Panc1 (cell line): ENCODE data around the gene TMEM222.

Experiments
- CTCF ChIP-seq: fragments of 450-650 bp; IDR thresholded peaks from 2 replicates; pipeline ENCODE4 v1.5.1; 2017; ENCODE audit warnings: mild to moderate bottlenecking
- REST ChIP-seq, 2 experiments: IDR thresholded peaks; 2 replicates each; pipeline ENCODE4 v1.6.1; 2011 to 2012; ENCODE audit warnings: low read depth in 2 of 2, control low read depth in 1 of 2, low read length in 1 of 2, mild to moderate bottlenecking in 1 of 2, moderate library complexity in 1 of 2; ENCODE audit not compliant: insufficient read depth in 1 of 2
- SIN3A ChIP-seq: IDR thresholded peaks from 2 replicates; pipeline ENCODE4 v1.6.1; 2012; ENCODE audit warnings: low read depth, mild to moderate bottlenecking, low read length, moderate library complexity, borderline replicate concordance; ENCODE audit not compliant: insufficient read depth

DNA sequence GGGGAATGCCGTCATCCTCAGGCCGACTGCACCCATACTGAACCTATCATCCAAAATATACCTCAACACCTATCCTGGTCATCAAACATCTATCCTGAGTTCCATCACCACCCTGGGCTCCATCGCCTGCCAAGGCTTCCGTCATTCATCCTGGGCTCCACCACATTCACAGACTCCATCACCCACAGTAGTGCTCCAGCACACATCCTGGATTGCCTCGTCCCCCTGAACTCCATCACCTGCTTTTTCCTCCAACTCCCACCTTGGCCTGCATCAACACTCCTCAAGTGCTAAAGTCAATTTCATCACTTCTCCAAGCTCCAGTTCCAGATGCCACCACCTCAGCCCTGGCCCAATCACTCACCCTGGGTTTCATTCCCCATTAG is 37.0 kb downstream of the TMEM222 start:
- TF ChIP-seq CTCF (no peak), SIN3A (no peak), REST (IDR thresholded peaks at IDR 0.05; ENCODE audit: insufficient read depth in 1 of 2, low read depth in 2 of 2, low read length in 1 of 2) (no peak)
